Activated naive CD4-positive, alpha-beta T cell treated with anti-CD3 and anti-CD28 coated beads, Interleukin-2, amount 50 U/mL, for 24 hours (primary cell): Measurements from ENCODE around the gene EIF2A.
A peak's percentile ranks its signal among the peaks of the same experiment; 100 is the strongest.

Source experiments
- H3K27ac Mint-ChIP-seq: one replicate; pipeline ENCODE4 v1.8.0; 2021; ENCODE audit warnings: mild to moderate bottlenecking, mixed read lengths
- H3K27me3 Mint-ChIP-seq: one replicate; pipeline ENCODE4 v1.8.0; 2021; ENCODE audit warnings: mixed read lengths
- H3K36me3 Mint-ChIP-seq: one replicate; pipeline ENCODE4 v1.8.0; 2021; ENCODE audit warnings: mixed read lengths
- H3K4me1 Mint-ChIP-seq: one replicate; pipeline ENCODE4 v1.8.0; 2021; ENCODE audit warnings: mixed read lengths
- H3K4me3 Mint-ChIP-seq: one replicate; pipeline ENCODE4 v1.8.0; 2021; ENCODE audit warnings: mild to moderate bottlenecking, mixed read lengths
- H3K9me3 Mint-ChIP-seq: one replicate; pipeline ENCODE4 v1.8.0; 2021; ENCODE audit warnings: mixed read lengths

EIF2A gene

DNA sequence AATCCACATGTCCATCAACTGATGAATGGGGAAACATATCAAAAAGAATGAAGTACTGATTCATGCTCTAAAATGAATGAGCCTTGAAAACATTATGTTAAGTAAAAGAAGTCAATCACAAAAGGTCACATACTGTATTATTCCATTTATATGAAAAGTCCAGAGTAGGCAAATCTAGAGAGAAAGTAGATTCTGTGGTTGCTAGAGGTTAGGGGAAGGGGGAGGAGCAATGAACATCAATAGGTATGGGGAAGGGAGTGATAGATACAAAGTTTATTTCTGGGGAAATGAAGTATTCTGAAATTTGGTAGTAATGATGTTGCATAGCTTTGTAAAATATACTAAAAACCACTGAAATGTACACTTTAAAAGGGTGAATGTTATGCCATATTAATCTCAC lies 14.8 kb upstream of the EIF2A start:
- H3K36me3 Mint-ChIP-seq, result no peaks in the 10 kb centered on the region
- peak overlapping the region; percentile 26 for H3K27ac Mint-ChIP-seq
- no peaks in the 10 kb centered on the region for H3K9me3 Mint-ChIP-seq
- H3K27me3 Mint-ChIP-seq, result no peaks in the 10 kb centered on the region
- peaks cover 7% of the 10 kb centered on the region for H3K4me1 Mint-ChIP-seq
- H3K4me3 Mint-ChIP-seq, result no peak overlapping the region

DNA sequence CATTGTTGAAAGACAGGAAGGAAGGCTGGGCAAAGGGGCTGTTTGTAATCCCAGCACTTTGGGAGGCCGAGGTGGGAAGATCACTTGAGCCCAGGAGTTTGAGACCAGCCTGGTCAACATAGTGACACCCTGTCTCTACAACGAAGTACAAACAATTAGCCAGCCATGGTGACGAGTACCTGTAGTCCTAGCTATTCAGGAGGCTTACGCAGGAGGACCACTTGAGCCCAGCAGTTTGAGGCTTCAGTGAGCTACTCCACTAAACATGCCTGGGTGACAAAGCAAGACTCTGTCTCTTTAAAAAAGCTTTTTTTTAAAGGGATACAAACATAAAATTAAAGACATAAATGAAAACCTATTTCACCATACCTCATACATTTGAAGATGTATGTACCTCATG lies 11.4 kb upstream of the EIF2A start:
- Mint-ChIP-seq H3K4me3 (no peak overlapping the region), H3K27ac (no peak overlapping the region), H3K9me3 (no peaks in the 10 kb centered on the region), H3K4me1 (peaks cover 11% of the 10 kb centered on the region), H3K36me3 (no peaks in the 10 kb centered on the region), H3K27me3 (no peaks in the 10 kb centered on the region)

DNA sequence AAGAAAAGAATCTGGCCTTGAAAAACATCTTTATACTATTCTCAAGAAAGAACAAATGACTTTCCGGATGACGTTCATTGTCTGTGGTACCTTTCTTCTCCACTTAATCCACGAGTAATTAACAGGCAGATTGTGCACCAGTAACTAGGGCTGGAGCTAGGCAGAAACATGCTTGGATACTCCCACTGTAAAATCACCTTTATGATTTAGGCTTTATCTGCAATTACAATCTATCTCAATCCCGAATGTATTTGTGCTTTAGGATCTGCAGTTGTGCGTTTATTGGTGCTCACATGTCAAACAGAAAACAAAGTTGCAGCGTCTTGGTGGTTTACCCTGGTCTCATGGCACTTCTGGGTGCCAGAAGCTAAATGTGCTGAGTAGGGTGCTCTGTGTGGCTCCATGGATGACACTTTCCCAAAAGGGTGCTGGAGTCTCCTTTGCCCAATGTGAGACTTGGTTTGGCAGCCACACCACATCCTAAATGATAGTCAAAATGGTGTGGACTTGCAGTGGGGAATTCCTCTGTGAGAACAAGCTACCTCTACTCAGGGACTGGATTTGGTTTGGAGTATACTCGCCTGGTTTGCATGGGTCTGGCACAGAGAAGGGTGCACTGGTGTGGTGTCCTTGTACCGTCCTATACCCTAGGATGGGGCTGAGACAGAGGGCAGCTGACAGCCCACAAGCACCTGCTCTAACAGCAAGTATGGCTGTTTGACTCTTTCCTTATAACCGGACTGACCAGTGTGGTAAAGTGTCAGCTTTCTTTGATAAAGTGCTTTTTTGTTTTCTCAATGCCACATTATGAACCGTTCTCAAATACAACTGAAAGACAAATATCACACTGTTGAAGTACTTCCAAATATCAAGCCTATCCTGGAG lies 8.0 kb upstream of the EIF2A start:
- Mint-ChIP-seq H3K27ac (no peak overlapping the region), H3K36me3 (no peaks in the 10 kb centered on the region), H3K9me3 (no peaks in the 10 kb centered on the region), H3K27me3 (no peaks in the 10 kb centered on the region), H3K4me3 (no peak overlapping the region), H3K4me1 (peaks cover 31% of the 10 kb centered on the region)

DNA sequence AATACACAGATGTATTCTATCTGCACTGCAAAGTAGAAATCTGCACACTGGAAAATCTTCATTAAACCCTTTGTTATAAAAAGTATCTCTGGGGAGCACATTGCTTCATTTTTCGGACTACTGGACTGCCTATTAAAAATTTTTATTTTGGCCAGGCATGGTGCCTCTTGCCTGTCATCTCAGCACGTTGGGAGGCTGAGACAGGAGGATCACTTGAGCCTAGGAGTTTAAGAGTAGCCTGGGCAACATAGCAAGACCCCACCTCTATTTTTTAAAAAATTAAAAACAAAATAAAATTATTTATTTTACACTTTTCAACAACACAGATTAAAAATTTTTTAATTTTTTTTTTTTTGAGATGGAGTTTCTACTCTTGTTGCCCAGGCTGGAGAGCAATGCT lies 6.3 kb upstream of the EIF2A start:
- H3K4me1 Mint-ChIP-seq, result peaks cover 45% of the 10 kb centered on the region
- H3K36me3 Mint-ChIP-seq, result peaks cover 7% of the 10 kb centered on the region
- H3K27ac Mint-ChIP-seq, result no peak overlapping the region
- no peaks in the 10 kb centered on the region for H3K9me3 Mint-ChIP-seq
- H3K4me3 Mint-ChIP-seq, result no peak overlapping the region
- H3K27me3 Mint-ChIP-seq, result no peaks in the 10 kb centered on the region

DNA sequence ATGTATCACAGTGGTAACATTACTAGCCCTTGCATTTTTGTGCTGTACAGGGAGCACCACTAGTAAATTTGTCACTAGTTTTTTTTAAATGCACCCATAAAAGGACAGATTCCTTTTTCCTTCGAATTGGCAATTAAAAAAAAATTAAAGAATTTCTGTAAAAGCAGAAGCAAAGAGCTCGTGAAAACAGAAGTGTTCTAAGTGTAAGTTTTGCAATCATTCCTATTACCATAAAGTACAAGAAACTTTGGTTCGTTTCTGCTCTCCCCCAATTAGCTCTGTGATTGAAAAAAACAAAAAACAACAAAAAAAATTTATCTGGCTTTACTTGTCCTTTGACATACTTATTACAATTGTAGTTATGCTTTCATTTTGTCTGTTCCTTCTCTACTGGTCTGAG lies 5.6 kb upstream of the EIF2A start:
- Mint-ChIP-seq H3K4me3 (no peak overlapping the region), H3K27me3 (no peaks in the 10 kb centered on the region), H3K27ac (peak overlapping the region; percentile 84), H3K4me1 (peaks cover 45% of the 10 kb centered on the region), H3K36me3 (peaks cover 10% of the 10 kb centered on the region), H3K9me3 (no peaks in the 10 kb centered on the region)

DNA sequence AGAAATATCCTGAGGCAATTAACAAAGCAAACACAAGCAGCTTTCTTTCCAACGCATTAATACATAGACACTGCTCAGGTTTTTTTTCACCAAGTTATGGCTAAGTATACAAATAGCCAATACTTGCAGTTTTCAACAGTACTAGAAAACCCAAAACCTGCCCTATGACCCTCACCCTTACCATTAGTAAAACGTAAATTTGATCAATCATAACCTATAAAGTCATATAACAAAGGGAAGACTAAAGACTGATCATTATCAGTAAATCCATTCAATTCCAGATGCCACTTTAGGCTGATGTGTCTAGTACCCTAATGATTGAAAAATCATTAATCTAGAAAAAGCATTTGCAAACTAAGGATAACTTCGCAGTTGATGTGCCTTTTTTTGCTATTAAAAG lies 3.5 kb upstream of the EIF2A start:
- Mint-ChIP-seq H3K27me3 (no peaks in the 10 kb centered on the region), H3K4me1 (peaks cover 55% of the 10 kb centered on the region), H3K9me3 (no peaks in the 10 kb centered on the region), H3K4me3 (peak overlapping the region; percentile 98), H3K27ac (peak overlapping the region; percentile 66), H3K36me3 (peaks cover 15% of the 10 kb centered on the region)

DNA sequence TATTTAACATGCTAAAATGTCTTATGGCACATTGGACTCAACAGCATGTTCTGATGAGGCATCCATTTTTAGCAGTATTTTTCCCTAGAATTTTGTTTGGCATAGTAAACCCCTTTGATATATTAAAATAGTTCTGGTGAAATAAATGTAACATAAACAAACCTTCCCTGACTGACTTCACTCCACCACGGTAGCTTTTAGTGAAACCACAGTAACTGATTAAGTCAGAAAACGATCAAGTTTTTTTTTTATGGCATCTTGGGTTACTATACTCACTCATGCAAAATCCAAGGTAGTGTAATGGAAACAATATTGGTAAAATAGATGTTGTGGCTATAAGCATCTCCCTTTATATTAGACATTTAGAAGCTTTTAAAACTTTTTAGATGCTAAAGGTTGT lies 3.1 kb upstream of the EIF2A start:
- no peaks in the 10 kb centered on the region for H3K27me3 Mint-ChIP-seq
- H3K9me3 Mint-ChIP-seq, result no peaks in the 10 kb centered on the region
- H3K36me3 Mint-ChIP-seq, result peaks cover 18% of the 10 kb centered on the region
- H3K4me3 Mint-ChIP-seq, result peak overlapping the region; percentile 98
- H3K4me1 Mint-ChIP-seq, result peaks cover 60% of the 10 kb centered on the region
- H3K27ac Mint-ChIP-seq, result peak overlapping the region; percentile 44

DNA sequence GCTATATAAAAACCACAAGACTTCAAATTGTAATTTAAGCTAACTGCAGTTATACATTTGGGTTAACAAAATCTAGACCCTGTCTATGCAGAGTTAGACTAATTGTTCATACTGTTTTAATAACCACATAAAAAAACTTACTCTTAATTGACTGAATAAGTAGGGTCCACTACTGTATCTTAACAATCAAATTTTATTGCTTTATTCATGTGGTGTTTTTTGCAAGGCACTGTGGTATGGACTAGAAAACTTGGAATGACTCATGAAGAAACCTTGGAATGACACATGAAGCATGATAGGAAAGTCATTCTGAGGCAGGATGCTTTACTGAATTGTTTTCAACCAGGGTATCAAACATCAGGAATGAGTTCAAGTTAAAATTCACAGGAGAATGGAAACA lies 2.5 kb upstream of the EIF2A start:
- no peaks in the 10 kb centered on the region for H3K9me3 Mint-ChIP-seq
- H3K27me3 Mint-ChIP-seq, result no peaks in the 10 kb centered on the region
- H3K27ac Mint-ChIP-seq, result peak overlapping the region; percentile 65
- peaks cover 18% of the 10 kb centered on the region for H3K36me3 Mint-ChIP-seq
- peak overlapping the region; percentile 98 for H3K4me3 Mint-ChIP-seq
- peaks cover 63% of the 10 kb centered on the region for H3K4me1 Mint-ChIP-seq

DNA sequence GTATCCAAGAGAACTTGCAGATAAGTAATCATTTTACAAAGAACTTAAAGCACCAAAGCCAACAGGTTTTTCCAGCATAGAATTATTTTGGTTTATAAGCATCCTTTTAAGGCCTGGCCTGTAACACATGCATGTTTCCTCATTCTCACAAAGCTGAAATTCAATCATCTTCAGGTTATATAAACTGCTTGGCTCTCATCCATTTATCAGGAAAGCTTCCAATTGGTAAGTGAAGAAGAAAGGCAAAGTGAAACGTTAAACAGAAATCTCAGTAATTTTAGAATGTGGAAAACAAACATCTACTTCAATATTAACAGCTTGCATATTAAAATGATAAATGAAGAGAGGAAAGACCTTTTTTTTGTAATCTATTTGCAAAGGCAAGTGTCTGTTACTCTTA lies 1.9 kb upstream of the EIF2A start:
- Mint-ChIP-seq H3K4me1 (peaks cover 64% of the 10 kb centered on the region), H3K27me3 (no peaks in the 10 kb centered on the region), H3K9me3 (no peaks in the 10 kb centered on the region), H3K36me3 (peaks cover 18% of the 10 kb centered on the region), H3K27ac (peak overlapping the region; percentile 65), H3K4me3 (peak overlapping the region; percentile 98)

DNA sequence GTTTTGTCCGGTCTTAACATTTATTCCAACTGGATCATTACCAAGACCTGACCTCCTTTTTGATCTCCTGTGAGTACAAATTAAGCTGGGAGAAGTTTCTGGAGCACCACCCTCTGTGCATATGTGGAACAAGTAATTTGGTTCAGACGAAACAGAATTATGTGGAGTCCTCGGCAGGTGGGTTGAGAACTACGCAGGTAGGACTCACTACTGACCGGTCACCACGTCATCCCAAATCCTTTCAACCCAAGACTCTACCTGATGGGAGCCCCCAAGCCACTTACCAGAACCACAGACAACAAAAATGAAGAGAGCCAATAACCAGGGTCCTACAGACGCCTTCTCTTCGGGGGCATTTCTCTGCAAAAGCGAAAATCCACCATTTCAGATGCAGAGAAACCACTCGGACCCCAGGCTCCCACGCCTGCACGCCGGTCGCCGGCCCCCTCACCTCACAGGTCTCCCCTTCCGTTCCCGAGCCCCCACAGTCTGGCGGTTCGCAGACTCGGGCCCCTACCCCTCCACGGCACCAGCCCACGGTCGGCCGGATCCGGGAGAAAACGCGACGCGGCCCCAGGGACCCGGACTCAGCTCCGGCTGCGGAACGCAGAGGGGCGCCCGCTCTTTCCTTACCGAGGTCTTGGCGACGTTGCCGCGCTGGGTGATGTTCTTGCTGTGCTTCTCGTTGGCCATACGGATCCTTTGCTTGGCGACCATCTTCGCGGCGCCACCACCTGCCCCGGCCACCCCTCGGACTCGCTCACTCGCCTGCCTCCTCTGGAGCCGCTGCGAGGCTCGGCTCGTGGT lies 965 bp upstream of the EIF2A start:
- H3K27me3 Mint-ChIP-seq, result no peaks in the 10 kb centered on the region
- peak overlapping the region; percentile 99 for H3K27ac Mint-ChIP-seq
- H3K36me3 Mint-ChIP-seq, result peaks cover 18% of the 10 kb centered on the region
- peak overlapping the region; percentile 98 for H3K4me3 Mint-ChIP-seq
- peaks cover 68% of the 10 kb centered on the region for H3K4me1 Mint-ChIP-seq
- no peaks in the 10 kb centered on the region for H3K9me3 Mint-ChIP-seq

DNA sequence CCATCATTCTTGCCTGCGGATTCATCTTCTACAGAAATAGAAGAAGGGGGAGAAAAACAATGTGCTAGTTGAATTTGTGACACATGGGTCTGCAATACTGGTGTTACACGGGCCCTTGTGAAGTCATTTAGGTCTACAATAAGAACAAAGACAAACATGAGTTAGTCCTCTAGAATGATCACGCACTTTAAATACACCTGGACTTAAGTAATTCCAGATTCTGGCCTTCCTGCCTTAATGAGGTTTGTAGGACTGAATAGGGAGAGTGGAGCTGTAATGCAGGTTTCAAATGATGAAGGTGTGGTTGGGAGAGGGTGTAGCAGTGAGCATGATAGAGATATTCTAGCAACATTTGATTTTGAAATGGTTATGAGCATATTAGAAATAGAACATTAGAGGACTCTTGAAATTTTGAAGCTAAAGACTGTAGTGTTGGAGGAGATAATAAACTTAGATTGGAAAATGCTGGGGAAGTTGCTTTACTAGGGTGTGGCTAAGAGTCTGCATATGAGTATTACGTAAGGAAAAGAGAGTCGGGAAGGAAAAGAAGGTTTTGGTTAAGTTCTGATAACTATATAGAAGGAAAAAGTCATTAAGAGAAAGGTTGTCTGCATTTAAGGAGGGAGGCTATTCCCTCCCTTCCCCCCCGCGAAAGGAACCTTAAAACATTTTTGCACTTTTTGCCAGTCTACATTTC lies 606 bp downstream of the EIF2A start:
- Mint-ChIP-seq H3K4me1 (peaks cover 62% of the 10 kb centered on the region), H3K4me3 (peak overlapping the region; percentile 98), H3K9me3 (no peaks in the 10 kb centered on the region), H3K27me3 (no peaks in the 10 kb centered on the region), H3K36me3 (peaks cover 21% of the 10 kb centered on the region), H3K27ac (peak overlapping the region; percentile 99)

DNA sequence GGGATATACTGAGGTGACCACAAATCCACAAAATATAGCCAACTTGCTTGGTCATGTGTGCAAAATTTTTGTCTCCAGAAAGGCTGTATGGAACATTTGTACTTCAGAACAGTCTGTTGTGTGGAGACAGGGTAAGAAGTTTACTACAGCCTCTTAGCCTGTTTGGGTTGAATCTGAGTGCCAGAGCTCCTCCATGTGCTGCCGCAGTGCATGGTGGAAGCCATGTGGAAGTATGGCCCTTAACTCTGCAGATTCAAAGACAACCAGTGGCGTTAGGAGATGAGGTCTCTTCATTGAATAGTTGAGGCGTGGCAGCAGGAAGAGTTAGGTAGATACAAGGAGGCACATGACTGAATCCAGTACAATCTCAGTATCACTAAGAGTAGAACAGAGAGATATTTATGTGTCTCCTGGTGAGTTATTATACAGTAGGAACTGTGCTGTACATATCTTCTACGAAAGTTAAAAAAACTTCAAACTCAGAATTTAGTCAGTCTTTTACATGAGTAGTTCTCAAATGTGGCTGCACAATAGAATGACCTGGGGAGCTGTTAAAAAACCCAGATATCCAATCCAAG lies 9.4 kb downstream of the EIF2A start:
- Mint-ChIP-seq H3K9me3 (no peaks in the 10 kb centered on the region), H3K36me3 (peaks cover 19% of the 10 kb centered on the region), H3K4me1 (peaks cover 51% of the 10 kb centered on the region), H3K4me3 (no peak overlapping the region), H3K27ac (no peak overlapping the region), H3K27me3 (no peaks in the 10 kb centered on the region)

DNA sequence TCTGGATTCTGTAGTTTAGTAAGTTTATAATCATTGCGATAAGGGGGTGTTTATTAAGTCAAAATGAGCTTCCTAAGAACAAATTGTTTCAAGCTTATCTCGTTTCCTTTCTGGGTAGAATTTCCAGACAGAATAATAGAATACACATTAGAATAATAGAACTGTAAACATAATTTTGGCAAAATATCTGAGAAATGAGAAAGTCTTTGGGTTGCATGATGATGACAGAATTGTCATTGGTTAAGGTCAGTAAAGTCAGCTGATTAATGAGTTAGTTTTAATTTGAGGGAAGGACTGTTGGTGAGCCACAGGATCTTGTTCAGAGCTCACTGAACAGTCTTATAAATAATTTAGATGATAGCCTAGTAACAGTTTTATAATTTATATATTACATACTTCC lies 10.2 kb downstream of the EIF2A start:
- Mint-ChIP-seq H3K36me3 (peaks cover 19% of the 10 kb centered on the region), H3K27ac (peak overlapping the region; percentile 13), H3K27me3 (no peaks in the 10 kb centered on the region)

DNA sequence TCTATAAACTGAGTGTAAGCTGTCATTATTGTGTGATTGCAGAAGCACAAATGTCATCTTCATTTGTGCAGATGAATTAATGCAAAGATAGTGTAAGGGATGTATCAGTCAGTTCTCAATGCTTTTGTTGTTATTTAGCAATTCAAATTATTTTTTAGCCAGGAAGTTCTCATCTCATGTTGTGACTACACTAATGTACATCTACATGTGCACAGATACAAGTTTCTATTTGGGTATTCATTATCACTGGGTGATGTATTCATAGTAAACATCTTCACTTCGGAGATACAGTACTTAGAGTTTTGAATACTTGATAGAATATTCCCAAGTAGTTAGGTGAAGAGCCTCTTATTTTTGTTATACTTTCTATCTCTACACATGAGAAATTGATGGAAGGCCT lies 11.1 kb downstream of the EIF2A start:
- Mint-ChIP-seq H3K4me1 (peaks cover 48% of the 10 kb centered on the region), H3K36me3 (peaks cover 19% of the 10 kb centered on the region), H3K4me3 (no peak overlapping the region), H3K9me3 (no peaks in the 10 kb centered on the region), H3K27me3 (no peaks in the 10 kb centered on the region), H3K27ac (no peak overlapping the region)

More for the DNA sequence above, 10.2 kb downstream of the EIF2A start:
- H3K4me1 Mint-ChIP-seq, result peaks cover 48% of the 10 kb centered on the region
- H3K9me3 Mint-ChIP-seq, result no peaks in the 10 kb centered on the region
- no peak overlapping the region for H3K4me3 Mint-ChIP-seq

DNA sequence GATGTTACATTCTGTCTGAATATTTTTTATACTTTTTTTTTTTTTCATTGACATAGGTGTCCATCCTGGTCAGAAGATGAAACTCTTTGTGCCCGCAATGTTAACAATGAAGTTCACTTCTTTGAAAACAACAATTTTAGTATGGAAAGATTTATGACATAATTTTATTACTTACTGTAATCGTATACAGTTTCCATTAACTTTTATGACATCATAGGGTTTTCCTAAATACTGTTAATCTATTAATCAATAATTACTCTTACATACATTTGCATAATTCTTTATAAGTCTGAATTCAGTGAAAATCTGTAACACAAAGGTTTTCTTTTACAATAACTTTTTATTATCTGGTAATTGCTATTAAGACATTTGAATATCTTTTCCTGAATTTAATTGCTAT lies 17.7 kb downstream of the EIF2A start:
- Mint-ChIP-seq H3K27me3 (no peaks in the 10 kb centered on the region), H3K4me3 (no peak overlapping the region), H3K9me3 (no peaks in the 10 kb centered on the region), H3K36me3 (peaks cover 16% of the 10 kb centered on the region), H3K27ac (no peak overlapping the region), H3K4me1 (peaks cover 8% of the 10 kb centered on the region)
